Activated CD4-positive, alpha-beta T cell treated with anti-CD3 and anti-CD28 coated beads for 36 hours (primary cell): Measurements from ENCODE around the gene JAZF1. TPM values are rescaled to one million over a fixed set of nuclear protein-coding genes. Genes with fewer than 3 reads are reported as not detected.

Experiments
- ATAC-seq: fragments of 200-7000 bp; cut with Tn5 transposase; one replicate; pipeline ENCODE4 v1.10.0; 2021; ENCODE audit warnings: mild to moderate bottlenecking, moderate library complexity
- CTCF ChIA-PET: fragments of 350-600 bp; sonication (Branson Sonifier 250); formaldehyde crosslinking; loops from one replicate; lab custom pipeline; 2021; ENCODE audit warnings: antibody characterized with exemption; lab: Charles Lee
- POLR2A ChIA-PET: fragments of 350-600 bp; sonication (Branson Sonifier 250); formaldehyde crosslinking; loops from one replicate; lab custom pipeline; 2021; ENCODE audit warnings: antibody characterized with exemption, inconsistent platforms; lab: Charles Lee
- DNase-seq: peaks from one replicate; pipeline ENCODE4 v3.0.0-alpha.2; 2020
- H3K27ac Mint-ChIP-seq: one replicate; pipeline ENCODE4 v1.8.0; 2021; ENCODE audit warnings: mixed read lengths
- H3K27me3 Mint-ChIP-seq: one replicate; pipeline ENCODE4 v1.8.0; 2021; ENCODE audit warnings: mixed read lengths
- H3K36me3 Mint-ChIP-seq: one replicate; pipeline ENCODE4 v1.8.0; 2021; ENCODE audit warnings: low read depth, mixed read lengths
- H3K4me1 Mint-ChIP-seq: one replicate; pipeline ENCODE4 v1.8.0; 2021; ENCODE audit warnings: mixed read lengths
- H3K4me3 Mint-ChIP-seq: one replicate; pipeline ENCODE4 v1.8.0; 2021; ENCODE audit warnings: mild to moderate bottlenecking, moderate library complexity, mixed read lengths
- H3K9me3 Mint-ChIP-seq: one replicate; pipeline ENCODE4 v1.8.0; 2021; ENCODE audit warnings: low read depth, mixed read lengths
- intact Hi-C, 2 experiments: fragments of 100-400 bp; cut with DNase I in 1 of 2; cut with micrococcal nuclease in 1 of 2; formaldehyde crosslinking; loops; one replicate each; pipeline versions ENCODE4 v1.14.2 to v1.15.1; 2022 to 2024; cut with DNase I, micrococcal nuclease
- total RNA-seq, 2 experiments: library from RNA; stranded (reverse); gene quantifications; one replicate each; pipeline ENCODE4 v1.2.3, GENCODE V29; 2021

JAZF1 gene
- total RNA-seq, 2 experiments from 2014 or later, result 5.2 to 6.9 TPM

DNA sequence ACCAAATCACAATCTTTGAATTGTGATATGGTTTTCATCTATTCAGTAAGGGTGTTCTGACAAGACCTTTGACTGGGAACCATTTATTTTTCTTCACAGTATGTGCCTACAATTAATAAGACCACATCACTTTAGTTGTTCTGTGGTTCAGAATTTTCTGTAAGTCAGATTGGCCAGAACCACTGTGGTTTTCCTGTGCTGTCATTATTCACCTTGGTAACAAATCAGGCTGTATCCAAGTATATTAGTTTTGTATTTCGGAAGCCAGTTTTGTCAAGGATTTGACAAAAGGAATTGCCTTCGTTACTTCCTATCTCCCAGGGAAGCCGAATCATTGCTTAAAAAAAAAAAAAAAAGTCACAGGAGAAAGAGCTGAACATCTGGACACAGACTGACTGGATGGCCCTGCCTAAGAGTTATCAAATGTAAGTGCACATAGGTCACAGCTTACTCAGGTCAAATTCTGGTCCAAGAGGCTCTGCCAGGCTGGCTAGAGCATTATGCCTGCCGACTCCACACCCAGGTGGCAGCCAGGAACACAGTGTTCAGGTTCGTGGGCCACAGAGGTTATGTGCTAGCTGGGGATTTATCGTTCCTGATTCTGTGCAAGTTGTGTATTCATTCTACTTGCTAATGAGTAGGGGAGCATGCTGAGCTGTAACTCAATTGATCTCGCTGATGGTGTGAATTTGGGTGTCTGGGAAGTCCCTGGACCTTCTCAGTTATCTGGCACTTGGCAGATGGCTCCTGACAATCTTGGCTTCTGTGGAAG, 175.3 kb downstream of the JAZF1 start:
- H3K36me3 Mint-ChIP-seq, result no peaks in the 10 kb centered on the region
- H3K9me3 Mint-ChIP-seq, result no peaks in the 10 kb centered on the region
- H3K27me3 Mint-ChIP-seq, result no peaks in the 10 kb centered on the region
- ChIA-PET CTCF (interaction anchor here (0.6 to 1.5 kb wide), 5 partner anchors 15 to 1250 kb away, joined by 3 to 7 read pairs (median 3); no protein-coding TSS in a partner anchor), POLR2A (no interaction called here)
- H3K27ac Mint-ChIP-seq, result no peak overlapping the region
- DNase-seq (no peak), ATAC-seq (no peak)
- no peak overlapping the region for H3K4me3 Mint-ChIP-seq
- intact Hi-C loops, result no loop called here
- H3K4me1 Mint-ChIP-seq, result peaks cover 13% of the 10 kb centered on the region

DNA sequence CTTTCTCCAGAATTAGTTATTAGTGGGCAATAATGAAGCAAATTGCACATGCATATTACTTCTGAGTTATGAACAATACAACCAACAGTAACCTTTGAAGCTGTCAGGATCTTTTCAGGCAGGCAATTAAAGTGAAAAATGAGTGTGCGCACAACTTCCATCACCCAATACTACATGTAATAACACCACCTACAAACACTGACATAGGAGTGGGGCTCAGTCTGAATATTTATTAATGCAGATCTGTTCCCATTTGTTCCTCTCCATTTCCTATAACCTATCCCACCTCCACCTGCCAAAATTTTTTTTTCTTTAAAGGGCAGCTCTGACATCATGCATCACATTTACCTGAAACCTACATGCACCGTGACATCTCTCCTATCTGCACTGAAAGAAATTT, 177.2 kb downstream of the JAZF1 start:
- CTCF ChIA-PET, result interaction anchor here (0.8 kb wide), 1 partner anchor 16 kb away, joined by 4 read pairs; no protein-coding TSS in a partner anchor
- H3K36me3 Mint-ChIP-seq, result no peaks in the 10 kb centered on the region
- DNase-seq, result no peak
- peaks cover 11% of the 10 kb centered on the region for H3K4me1 Mint-ChIP-seq
- H3K4me3 Mint-ChIP-seq, result no peak overlapping the region
- intact Hi-C loops, result no loop called here
- POLR2A ChIA-PET, result no interaction called here
- H3K9me3 Mint-ChIP-seq, result no peaks in the 10 kb centered on the region
- H3K27me3 Mint-ChIP-seq, result no peaks in the 10 kb centered on the region
- no peak for ATAC-seq
- no peak overlapping the region for H3K27ac Mint-ChIP-seq

DNA sequence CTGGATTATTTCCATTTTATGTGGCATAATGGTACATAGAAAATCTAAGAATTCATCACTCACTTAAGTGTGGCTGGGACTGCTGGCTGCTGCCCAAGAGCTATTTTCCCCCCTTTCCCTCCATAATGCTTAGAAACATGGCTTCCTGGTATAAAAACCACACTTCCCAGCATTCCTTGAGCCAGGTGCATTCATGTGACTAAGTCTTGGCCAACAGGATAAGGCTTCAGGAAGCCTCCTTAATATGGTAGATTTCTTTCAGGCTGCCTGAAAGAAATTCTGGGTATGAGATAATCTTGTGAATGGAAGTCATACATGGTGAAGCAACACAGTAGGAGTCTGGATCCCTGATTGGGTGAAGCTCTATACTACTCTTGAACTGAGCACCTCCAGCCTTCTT, 178.0 kb downstream of the JAZF1 start:
- Mint-ChIP-seq H3K27ac (no peak overlapping the region), H3K4me3 (no peak overlapping the region), H3K27me3 (no peaks in the 10 kb centered on the region), H3K36me3 (no peaks in the 10 kb centered on the region), H3K9me3 (no peaks in the 10 kb centered on the region), H3K4me1 (peaks cover 8% of the 10 kb centered on the region)
- ChIA-PET POLR2A (no interaction called here), CTCF (no interaction called here)
- no peak for DNase-seq
- no peak for ATAC-seq
- intact Hi-C loops, result no loop called here

DNA sequence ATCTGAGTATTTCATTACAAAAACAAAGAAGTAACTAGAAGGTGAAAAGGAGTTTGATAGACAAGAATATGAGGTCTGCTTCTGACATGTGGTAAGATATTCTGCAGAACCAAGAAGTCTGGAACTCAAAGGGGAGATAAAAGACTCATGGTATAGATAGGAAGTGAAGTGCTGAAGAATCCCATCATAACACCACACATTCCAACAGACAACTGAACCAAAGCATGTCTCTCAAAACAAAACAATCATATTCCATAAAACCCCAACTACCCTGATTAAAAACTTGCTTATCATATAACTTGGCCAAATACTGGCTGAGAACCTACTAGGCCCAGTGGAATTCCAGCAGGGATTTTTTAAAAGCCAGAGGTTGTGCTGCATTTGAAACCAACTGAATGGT, 178.7 kb downstream of the JAZF1 start:
- no peak for ATAC-seq
- Mint-ChIP-seq H3K4me1 (peaks cover 8% of the 10 kb centered on the region), H3K4me3 (no peak overlapping the region), H3K9me3 (no peaks in the 10 kb centered on the region), H3K27me3 (no peaks in the 10 kb centered on the region), H3K36me3 (no peaks in the 10 kb centered on the region), H3K27ac (no peak overlapping the region)
- ChIA-PET POLR2A (no interaction called here), CTCF (no interaction called here)
- no peak for DNase-seq
- intact Hi-C loops, result no loop called here

DNA sequence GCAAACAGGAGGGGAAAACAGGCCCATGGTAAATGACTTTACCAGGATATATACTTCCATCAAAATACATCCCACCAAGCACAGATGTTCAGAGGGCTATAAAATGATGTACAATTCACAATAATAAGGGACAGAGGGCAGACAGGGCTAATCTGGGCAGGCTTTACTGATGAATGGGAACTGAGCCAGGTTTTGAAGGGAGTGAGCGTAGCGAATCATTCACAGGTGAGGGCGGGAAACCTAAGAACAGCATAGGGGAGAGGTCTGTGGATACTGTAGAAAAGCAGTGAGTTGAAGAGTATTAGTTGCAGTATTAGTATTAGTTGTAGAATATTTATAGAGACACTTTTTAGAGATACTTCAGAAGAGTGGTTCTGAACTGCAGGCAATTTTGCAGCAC, 180.8 kb downstream of the JAZF1 start:
- intact Hi-C loops, result loop anchor here in 1 of 2 experiments (10.0 kb wide), 1 partner anchor 55 kb away; no protein-coding TSS in a partner anchor
- H3K4me3 Mint-ChIP-seq, result no peak overlapping the region
- no peak for ATAC-seq

DNA sequence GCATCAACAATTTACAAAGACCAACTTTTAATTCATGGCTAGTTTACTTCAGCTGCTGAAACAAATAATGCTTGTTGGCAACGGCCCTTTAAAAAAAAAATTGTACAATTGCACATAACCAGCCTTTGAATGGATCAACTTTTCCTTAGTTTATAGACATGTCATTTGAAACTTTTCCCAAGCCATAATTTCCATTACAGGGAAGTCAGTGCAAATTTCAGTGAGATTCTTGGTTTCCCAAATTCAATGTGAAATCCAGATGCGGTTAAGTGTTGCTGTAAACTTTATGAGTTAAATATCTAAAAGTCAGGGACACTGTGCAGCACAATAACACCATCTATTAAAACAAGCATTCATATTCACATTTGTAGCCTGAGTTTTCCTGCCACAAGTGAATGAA, 182.2 kb downstream of the JAZF1 start:
- Mint-ChIP-seq H3K9me3 (no peaks in the 10 kb centered on the region), H3K4me3 (no peak overlapping the region), H3K4me1 (peaks cover 4% of the 10 kb centered on the region), H3K27me3 (no peaks in the 10 kb centered on the region), H3K36me3 (no peaks in the 10 kb centered on the region), H3K27ac (no peak overlapping the region)
- ChIA-PET CTCF (no interaction called here), POLR2A (no interaction called here)
- intact Hi-C loops, result loop anchor here in 1 of 2 experiments (10.0 kb wide), 1 partner anchor 56 kb away; no protein-coding TSS in a partner anchor
- DNase-seq (no peak), ATAC-seq (no peak)

More for the DNA sequence above, 180.8 kb downstream of the JAZF1 start:
- no peaks in the 10 kb centered on the region for H3K27me3 Mint-ChIP-seq
- DNase-seq, result no peak
- H3K27ac Mint-ChIP-seq, result no peak overlapping the region
- no peaks in the 10 kb centered on the region for H3K36me3 Mint-ChIP-seq
- H3K4me1 Mint-ChIP-seq, result peaks cover under 1% of the 10 kb centered on the region
- no peaks in the 10 kb centered on the region for H3K9me3 Mint-ChIP-seq
- CTCF ChIA-PET, result no interaction called here
- POLR2A ChIA-PET, result no interaction called here

DNA sequence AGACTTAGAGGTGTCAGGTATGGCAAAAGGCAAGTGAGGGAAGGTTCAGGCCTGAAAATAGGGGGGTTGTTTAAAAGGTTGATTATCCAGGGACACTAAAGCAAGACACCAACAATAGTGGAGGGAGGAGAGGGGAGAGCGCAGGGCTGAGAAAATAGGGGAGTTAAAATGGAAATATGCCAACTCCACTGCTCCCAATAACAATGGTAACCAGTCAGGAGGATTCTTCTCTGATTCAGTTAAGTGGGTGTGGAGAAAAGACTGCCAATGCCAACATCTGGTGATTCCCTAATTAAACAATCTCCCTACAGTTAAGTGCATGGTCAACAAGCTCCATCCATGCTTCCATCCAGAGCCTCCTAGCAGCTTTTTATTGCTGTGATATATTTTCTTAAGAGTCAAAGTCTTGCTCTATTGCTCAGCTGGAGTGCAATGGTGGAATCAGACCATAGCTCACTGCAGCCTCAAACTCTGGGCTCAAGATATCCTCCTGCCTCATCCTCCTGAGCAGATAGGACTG, 183.3 kb downstream of the JAZF1 start:
- H3K27ac Mint-ChIP-seq, result no peak overlapping the region
- DNase-seq (no peak), ATAC-seq (no peak)
- H3K4me1 Mint-ChIP-seq, result peaks cover 6% of the 10 kb centered on the region
- intact Hi-C loops, result loop anchor here in 1 of 2 experiments (10.0 kb wide), 1 partner anchor 58 kb away; no protein-coding TSS in a partner anchor
- no peaks in the 10 kb centered on the region for H3K27me3 Mint-ChIP-seq
- no peak overlapping the region for H3K4me3 Mint-ChIP-seq
- CTCF ChIA-PET, result no interaction called here
- POLR2A ChIA-PET, result no interaction called here
- no peaks in the 10 kb centered on the region for H3K36me3 Mint-ChIP-seq
- H3K9me3 Mint-ChIP-seq, result no peaks in the 10 kb centered on the region

DNA sequence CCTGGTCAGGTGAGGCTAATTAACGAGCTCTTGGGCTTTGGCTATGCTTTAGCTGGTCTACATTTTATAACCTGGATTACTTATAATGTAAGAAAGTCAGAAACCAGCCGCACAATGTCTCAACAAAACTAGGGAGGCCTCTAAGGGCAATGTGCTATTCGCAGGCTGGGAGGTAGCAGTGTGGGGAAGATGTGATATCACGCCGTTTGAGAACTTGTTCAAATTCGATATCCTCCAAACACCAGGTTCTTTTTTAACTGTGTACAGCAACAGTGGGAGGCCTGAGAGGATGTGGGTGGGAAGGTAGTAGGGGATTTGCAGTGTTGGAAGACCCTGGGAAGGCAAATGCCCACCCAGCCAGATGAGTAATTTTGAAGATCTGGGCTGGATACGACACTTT, 184.5 kb downstream of the JAZF1 start:
- POLR2A ChIA-PET, result interaction anchor here (0.7 kb wide), 1 partner anchor 19 kb away, joined by 4 read pairs; no protein-coding TSS in a partner anchor
- Mint-ChIP-seq H3K27me3 (no peaks in the 10 kb centered on the region), H3K4me1 (peaks cover 7% of the 10 kb centered on the region), H3K4me3 (no peak overlapping the region), H3K36me3 (no peaks in the 10 kb centered on the region), H3K9me3 (no peaks in the 10 kb centered on the region), H3K27ac (no peak overlapping the region)
- CTCF ChIA-PET, result interaction anchor here (0.9 kb wide), 1 partner anchor 25 kb away, joined by 3 read pairs; no protein-coding TSS in a partner anchor
- intact Hi-C loops, result loop anchor here in 1 of 2 experiments (10.0 kb wide), 1 partner anchor 59 kb away; no protein-coding TSS in a partner anchor
- DNase-seq (no peak), ATAC-seq (no peak)

DNA sequence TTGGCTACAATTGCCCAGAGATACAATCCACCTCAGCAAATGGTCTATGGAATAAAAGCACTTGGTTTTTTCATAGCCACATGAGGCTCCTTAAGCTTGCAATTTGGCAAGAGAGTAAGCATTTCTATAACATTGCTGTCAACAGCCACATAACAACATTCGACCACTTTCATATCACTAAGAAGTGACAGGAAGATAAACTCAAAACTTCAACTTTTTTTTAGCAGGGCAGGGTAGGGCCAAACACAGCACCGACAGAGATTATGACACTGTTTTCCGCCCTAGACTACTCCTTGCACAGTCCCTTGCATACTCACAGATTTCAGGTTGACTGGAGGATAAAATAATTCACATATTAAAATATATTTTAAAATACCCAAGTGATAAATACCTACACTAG, 185.4 kb downstream of the JAZF1 start:
- Mint-ChIP-seq H3K4me3 (no peak overlapping the region), H3K27ac (no peak overlapping the region), H3K9me3 (no peaks in the 10 kb centered on the region), H3K36me3 (peaks cover 2% of the 10 kb centered on the region), H3K27me3 (no peaks in the 10 kb centered on the region), H3K4me1 (peaks cover 10% of the 10 kb centered on the region)
- ATAC-seq (no peak), DNase-seq (no peak)
- intact Hi-C loops, result loop anchor here in 1 of 2 experiments (10.0 kb wide), 1 partner anchor 60 kb away; no protein-coding TSS in a partner anchor
- POLR2A ChIA-PET, result interaction anchor here (0.7 kb wide), 1 partner anchor 20 kb away, joined by 4 read pairs; no protein-coding TSS in a partner anchor
- CTCF ChIA-PET, result interaction anchor here (0.9 kb wide), 1 partner anchor 24 kb away, joined by 3 read pairs; no protein-coding TSS in a partner anchor

DNA sequence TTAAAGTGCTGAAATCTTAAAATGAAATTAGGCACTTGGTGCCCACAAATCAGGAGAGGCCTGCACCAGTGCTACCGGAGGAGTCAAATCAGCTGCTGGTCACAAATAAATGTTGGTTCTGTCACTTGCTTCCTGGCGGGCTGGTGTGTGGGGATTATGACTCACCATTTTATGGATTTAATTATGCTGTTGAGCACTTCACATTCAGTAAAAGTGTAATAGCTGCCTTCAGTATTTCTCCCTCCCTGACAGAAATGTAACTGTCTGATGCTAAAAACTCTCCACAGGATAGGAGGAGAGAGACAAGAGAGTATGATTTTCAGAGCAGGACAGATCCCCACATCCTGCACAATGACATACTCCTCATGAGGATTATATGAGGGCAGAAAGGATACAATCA, 186.0 kb downstream of the JAZF1 start:
- Mint-ChIP-seq H3K4me3 (no peak overlapping the region), H3K9me3 (no peaks in the 10 kb centered on the region), H3K4me1 (peaks cover 10% of the 10 kb centered on the region), H3K27ac (no peak overlapping the region), H3K36me3 (peaks cover 5% of the 10 kb centered on the region), H3K27me3 (no peaks in the 10 kb centered on the region)
- ChIA-PET CTCF (no interaction called here), POLR2A (no interaction called here)
- intact Hi-C loops, result loop anchor here in 1 of 2 experiments (10.0 kb wide), 1 partner anchor 60 kb away; no protein-coding TSS in a partner anchor
- ATAC-seq, result no peak
- no peak for DNase-seq

DNA sequence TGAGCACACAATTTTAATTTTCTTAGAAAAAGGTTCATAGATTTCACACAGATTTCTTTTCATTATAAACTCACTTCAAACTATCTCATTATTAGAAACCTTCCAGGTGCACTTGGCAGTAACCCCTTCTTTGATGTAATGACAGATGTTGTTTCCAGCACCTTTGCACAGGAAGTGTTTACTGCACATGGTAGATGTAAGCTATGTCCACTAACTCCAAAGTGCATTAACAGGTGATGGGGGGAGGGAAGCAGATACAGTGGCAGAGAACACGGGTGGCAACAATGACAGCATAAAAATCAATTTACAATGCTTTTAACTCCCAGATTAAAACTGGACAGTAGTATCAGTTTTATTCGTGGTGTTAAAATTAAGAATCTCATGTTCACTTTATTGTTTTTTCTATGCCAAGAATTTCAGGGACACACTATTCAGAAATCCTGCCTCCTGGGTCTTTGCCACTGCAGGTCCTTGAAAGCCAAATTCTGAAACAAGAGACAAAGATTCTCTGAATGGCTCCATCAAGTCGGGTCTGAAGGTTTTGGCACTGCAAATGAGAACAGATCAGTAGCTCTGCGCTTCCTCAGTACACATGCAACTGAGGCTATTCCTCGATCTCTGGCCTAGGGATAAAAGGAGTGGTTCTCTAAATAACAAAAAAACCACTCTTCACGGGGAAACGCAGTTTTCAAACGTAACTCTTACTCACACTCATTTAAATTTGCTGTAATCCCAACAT, 187.7 kb downstream of the JAZF1 start:
- Mint-ChIP-seq H3K36me3 (peaks cover 16% of the 10 kb centered on the region), H3K27me3 (no peaks in the 10 kb centered on the region), H3K27ac (no peak overlapping the region), H3K4me3 (no peak overlapping the region), H3K9me3 (peaks cover 1% of the 10 kb centered on the region), H3K4me1 (peaks cover 10% of the 10 kb centered on the region)
- intact Hi-C loops, result loop anchor here in 1 of 2 experiments (10.0 kb wide), 1 partner anchor 62 kb away; no protein-coding TSS in a partner anchor
- POLR2A ChIA-PET, result interaction anchor here (0.6 to 0.9 kb wide), 2 partner anchors 159 to 180 kb away, joined by 3 read pairs; no protein-coding TSS in a partner anchor
- CTCF ChIA-PET, result no interaction called here
- DNase-seq (no peak), ATAC-seq (no peak)
